ENCODE measurements around the gene C12orf76. TPM values are rescaled to one million over a fixed set of nuclear protein-coding genes. Genes with fewer than 3 reads are reported as not detected.

The C12orf76 gene
- total RNA-seq, 1 experiment from 2014 or later, result 9.7 TPM

DNA sequence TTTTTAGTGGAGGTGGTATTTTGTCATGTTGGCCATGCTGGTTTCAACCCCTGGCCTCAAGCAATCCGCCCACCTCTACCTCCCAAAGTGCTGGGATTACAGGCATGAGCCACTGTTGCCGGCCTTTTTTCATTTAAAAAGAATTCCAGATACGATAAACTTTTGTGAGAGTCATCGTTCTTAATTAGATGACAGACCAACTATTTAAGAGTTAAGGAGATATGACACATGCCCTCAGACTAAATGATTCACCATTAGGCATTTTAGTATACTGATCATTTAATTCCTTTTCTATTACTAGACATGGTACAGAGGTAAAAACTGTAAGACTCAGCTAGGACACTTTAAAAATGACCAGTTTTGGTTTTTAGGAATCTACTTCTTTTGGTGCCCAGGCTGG lies 46.7 kb downstream of the C12orf76 start:
- H2AFZ ChIP-seq (ENCODE audit: low read length), result no peak overlapping the region
- no peak overlapping the region for H2BK15ac ChIP-seq (ENCODE audit: low read depth, low read length)
- no peak overlapping the region for H4K5ac ChIP-seq (ENCODE audit: insufficient read length, low read depth, low read length)
- H3K79me1 ChIP-seq (ENCODE audit: insufficient read depth, low read depth, low read length, poor library complexity, severe bottlenecking), result no peaks in the 10 kb centered on the region
- H3K4ac ChIP-seq (ENCODE audit: low read depth, low read length), result no peak overlapping the region
- H4K20me1 ChIP-seq (ENCODE audit: control insufficient read depth, insufficient read depth, insufficient read length), result peaks cover 3% of the 10 kb centered on the region
- H3K9ac ChIP-seq (ENCODE audit: extremely low read depth, insufficient read length, low read length), result no peak overlapping the region
- H3K36me3 Mint-ChIP-seq (ENCODE audit: insufficient read depth in 1 of 3, low read depth in 3 of 3), result no peaks in the 10 kb centered on the region; a peak in 2 of 7 replicates
- DNase-seq, result no peak
- H2BK5ac ChIP-seq (ENCODE audit: insufficient read length, low read length), result no peak overlapping the region
- H3K27ac Mint-ChIP-seq, result no peak overlapping the region
- H2BK20ac ChIP-seq (ENCODE audit: low read depth, low read length, poor library complexity, severe bottlenecking), result no peak overlapping the region
- no CpG with 5 or more reads among the region's 4 CpGs for WGBS (ENCODE audit: extremely low coverage, insufficient read length, low lambda C conversion rate)
- peaks cover 12% of the 10 kb centered on the region for H3K27me3 Mint-ChIP-seq (ENCODE audit: low read depth)
- no peaks in the 10 kb centered on the region for H3K9me3 ChIP-seq (ENCODE audit: control insufficient read depth, low read depth, low read length)
- peaks cover 14% of the 10 kb centered on the region in 2 experiments for H3K4me1 Mint-ChIP-seq
- no peak overlapping the region for H4K91ac ChIP-seq (ENCODE audit: insufficient read length, low read depth, low read length)
- no peak overlapping the region for H3K18ac ChIP-seq (ENCODE audit: insufficient read length, low read depth, low read length)
- no peak overlapping the region for H4K8ac ChIP-seq (replicated peaks; ENCODE audit: insufficient read length, low read depth, low read length)
- no peak overlapping the region for H3K4me3 Mint-ChIP-seq
- no peak overlapping the region for H2AK5ac ChIP-seq (ENCODE audit: insufficient read length, low read length)
- TF ChIP-seq, protein P1, sequence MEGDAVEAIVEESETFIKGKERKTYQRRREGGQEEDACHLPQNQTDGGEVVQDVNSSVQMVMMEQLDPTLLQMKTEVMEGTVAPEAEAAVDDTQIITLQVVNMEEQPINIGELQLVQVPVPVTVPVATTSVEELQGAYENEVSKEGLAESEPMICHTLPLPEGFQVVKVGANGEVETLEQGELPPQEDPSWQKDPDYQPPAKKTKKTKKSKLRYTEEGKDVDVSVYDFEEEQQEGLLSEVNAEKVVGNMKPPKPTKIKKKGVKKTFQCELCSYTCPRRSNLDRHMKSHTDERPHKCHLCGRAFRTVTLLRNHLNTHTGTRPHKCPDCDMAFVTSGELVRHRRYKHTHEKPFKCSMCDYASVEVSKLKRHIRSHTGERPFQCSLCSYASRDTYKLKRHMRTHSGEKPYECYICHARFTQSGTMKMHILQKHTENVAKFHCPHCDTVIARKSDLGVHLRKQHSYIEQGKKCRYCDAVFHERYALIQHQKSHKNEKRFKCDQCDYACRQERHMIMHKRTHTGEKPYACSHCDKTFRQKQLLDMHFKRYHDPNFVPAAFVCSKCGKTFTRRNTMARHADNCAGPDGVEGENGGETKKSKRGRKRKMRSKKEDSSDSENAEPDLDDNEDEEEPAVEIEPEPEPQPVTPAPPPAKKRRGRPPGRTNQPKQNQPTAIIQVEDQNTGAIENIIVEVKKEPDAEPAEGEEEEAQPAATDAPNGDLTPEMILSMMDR (conservative IDR thresholded peaks at IDR 0.05), result no peak
- no peak overlapping the region for H3T11ph ChIP-seq (ENCODE audit: low read length)
- H3K4me1 ChIP-seq (ENCODE audit: insufficient read depth, low read length), result peaks cover 2% of the 10 kb centered on the region; the same call in 1 of the 2 replicates
- no peak overlapping the region for H3K27ac ChIP-seq (ENCODE audit: insufficient read length, low read depth, low read length)
- no peak overlapping the region for H3K56ac ChIP-seq (ENCODE audit: insufficient read length, low read depth, low read length)
- H2BK120ac ChIP-seq (ENCODE audit: low read depth, low read length, poor library complexity, severe bottlenecking), result no peak overlapping the region
- no peak overlapping the region for H3K4me2 ChIP-seq (ENCODE audit: insufficient read depth, insufficient read length, low read length)
- no peak overlapping the region for H3K14ac ChIP-seq (ENCODE audit: insufficient read depth, low read length)
- no peak overlapping the region for H3K23ac ChIP-seq (ENCODE audit: insufficient read length, low read depth, low read length)
- peaks cover 12% of the 10 kb centered on the region for H3K23me2 ChIP-seq (ENCODE audit: insufficient read length, low read depth, low read length, poor library complexity, severe bottlenecking)
- no peaks in the 10 kb centered on the region for H3K79me2 ChIP-seq (ENCODE audit: insufficient read depth, low read length)
- no peaks in the 10 kb centered on the region for H3K27me3 ChIP-seq (ENCODE audit: insufficient read depth, low read length)
- H3K9me3 Mint-ChIP-seq, result no peaks in the 10 kb centered on the region; a peak in 1 of 5 replicates
- H2BK12ac ChIP-seq (ENCODE audit: insufficient read length, low read depth, low read length), result no peak overlapping the region

Measured in H9 (cell line).